GM11168 (cell line): Measurements from ENCODE around the gene PTPRH.

Experiments used
- in situ Hi-C: fragments of 300-500 bp; cut with MboI; formaldehyde crosslinking; loops from one replicate; pipeline ENCODE4 v1.12.0; 2022; ENCODE audit warnings: low sequenced_read_pairs; ENCODE audit not compliant: unreplicated experiment

The PTPRH gene

GRCh38 chr19:55136399-55137102 is 72.8 kb downstream of the PTPRH start:
- in situ Hi-C loops, result loop anchor here (25.0 kb wide), 1 partner anchor 276 kb away; the partner anchor contains the start of gene UBE2S

GRCh38 chr19:55134736-55135135 is 74.6 kb downstream of the PTPRH start:
- in situ Hi-C loops, result loop anchor here (25.0 kb wide), 1 partner anchor 278 kb away; the partner anchor contains the start of gene UBE2S

GRCh38 chr19:55133639-55134444 is 75.5 kb downstream of the PTPRH start:
- in situ Hi-C loops, result loop anchor here (25.0 kb wide), 1 partner anchor 278 kb away; the partner anchor contains the start of gene UBE2S

GRCh38 chr19:55132453-55133129 is 76.7 kb downstream of the PTPRH start:
- in situ Hi-C loops, result loop anchor here (25.0 kb wide), 1 partner anchor 280 kb away; the partner anchor contains the start of gene UBE2S

GRCh38 chr19:55131421-55131820 is 77.9 kb downstream of the PTPRH start:
- in situ Hi-C loops, result loop anchor here (25.0 kb wide), 1 partner anchor 281 kb away; the partner anchor contains the start of gene UBE2S
